ENCODE results near the gene LRTM2.

DNA sequence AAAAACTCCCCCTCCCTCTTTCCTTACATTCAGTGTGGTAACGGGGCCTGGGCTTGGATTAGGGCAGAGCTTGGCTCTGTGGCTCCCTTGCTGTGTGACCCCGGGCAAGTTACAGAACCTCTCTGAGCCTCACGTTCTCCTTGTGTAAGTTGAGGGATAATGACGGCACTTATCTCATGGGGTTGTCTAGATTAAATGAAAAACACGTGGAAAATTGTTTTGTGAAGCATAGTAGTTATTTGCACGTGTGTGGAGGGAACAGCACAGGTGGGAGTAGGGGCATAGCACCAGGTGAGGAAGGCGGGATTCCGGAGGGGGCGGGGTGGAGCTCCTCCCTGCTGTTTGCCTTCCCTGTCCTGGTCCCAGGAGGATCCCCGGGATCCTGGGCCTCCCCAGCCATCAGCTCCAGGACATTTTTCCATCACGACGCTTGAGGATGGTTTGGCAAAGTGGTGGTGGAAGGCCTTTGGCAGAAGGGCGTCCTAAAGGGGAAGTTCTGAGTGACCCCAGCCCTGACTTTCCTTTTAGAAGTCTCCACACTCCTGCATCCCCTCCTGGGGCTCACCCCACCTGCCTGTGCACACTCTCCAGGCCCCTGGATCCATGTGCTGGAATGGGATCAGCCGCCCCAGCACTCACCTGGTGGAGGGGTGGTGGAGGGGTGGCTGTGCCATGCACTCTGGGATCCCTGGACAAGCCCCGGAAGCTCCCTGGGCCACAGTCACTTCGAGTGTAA is 22.7 kb downstream of the LRTM2 start:
- TF ChIP-seq, protein P1, sequence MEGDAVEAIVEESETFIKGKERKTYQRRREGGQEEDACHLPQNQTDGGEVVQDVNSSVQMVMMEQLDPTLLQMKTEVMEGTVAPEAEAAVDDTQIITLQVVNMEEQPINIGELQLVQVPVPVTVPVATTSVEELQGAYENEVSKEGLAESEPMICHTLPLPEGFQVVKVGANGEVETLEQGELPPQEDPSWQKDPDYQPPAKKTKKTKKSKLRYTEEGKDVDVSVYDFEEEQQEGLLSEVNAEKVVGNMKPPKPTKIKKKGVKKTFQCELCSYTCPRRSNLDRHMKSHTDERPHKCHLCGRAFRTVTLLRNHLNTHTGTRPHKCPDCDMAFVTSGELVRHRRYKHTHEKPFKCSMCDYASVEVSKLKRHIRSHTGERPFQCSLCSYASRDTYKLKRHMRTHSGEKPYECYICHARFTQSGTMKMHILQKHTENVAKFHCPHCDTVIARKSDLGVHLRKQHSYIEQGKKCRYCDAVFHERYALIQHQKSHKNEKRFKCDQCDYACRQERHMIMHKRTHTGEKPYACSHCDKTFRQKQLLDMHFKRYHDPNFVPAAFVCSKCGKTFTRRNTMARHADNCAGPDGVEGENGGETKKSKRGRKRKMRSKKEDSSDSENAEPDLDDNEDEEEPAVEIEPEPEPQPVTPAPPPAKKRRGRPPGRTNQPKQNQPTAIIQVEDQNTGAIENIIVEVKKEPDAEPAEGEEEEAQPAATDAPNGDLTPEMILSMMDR (IDR thresholded peaks at IDR 0.05; ENCODE audit: insufficient read depth, low read length) = no peak
- TF ChIP-seq, protein P2, sequence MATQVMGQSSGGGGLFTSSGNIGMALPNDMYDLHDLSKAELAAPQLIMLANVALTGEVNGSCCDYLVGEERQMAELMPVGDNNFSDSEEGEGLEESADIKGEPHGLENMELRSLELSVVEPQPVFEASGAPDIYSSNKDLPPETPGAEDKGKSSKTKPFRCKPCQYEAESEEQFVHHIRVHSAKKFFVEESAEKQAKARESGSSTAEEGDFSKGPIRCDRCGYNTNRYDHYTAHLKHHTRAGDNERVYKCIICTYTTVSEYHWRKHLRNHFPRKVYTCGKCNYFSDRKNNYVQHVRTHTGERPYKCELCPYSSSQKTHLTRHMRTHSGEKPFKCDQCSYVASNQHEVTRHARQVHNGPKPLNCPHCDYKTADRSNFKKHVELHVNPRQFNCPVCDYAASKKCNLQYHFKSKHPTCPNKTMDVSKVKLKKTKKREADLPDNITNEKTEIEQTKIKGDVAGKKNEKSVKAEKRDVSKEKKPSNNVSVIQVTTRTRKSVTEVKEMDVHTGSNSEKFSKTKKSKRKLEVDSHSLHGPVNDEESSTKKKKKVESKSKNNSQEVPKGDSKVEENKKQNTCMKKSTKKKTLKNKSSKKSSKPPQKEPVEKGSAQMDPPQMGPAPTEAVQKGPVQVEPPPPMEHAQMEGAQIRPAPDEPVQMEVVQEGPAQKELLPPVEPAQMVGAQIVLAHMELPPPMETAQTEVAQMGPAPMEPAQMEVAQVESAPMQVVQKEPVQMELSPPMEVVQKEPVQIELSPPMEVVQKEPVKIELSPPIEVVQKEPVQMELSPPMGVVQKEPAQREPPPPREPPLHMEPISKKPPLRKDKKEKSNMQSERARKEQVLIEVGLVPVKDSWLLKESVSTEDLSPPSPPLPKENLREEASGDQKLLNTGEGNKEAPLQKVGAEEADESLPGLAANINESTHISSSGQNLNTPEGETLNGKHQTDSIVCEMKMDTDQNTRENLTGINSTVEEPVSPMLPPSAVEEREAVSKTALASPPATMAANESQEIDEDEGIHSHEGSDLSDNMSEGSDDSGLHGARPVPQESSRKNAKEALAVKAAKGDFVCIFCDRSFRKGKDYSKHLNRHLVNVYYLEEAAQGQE (IDR thresholded peaks at IDR 0.05; ENCODE audit: insufficient replicate concordance, low read depth) = no peak
- no peak for TF ChIP-seq POLR2AphosphoS5 (IDR thresholded peaks at IDR 0.05; ENCODE audit: low read depth)

All from HL-60 (cell line).